Activated CD4-positive, alpha-beta T cell treated with anti-CD3 and anti-CD28 coated beads, Interleukin-2, amount 10 ng/mL, durations not matched to agents 24 days and 14 days (primary cell): Measurements from ENCODE around the gene CACNB4. TPM values are rescaled to one million over a fixed set of nuclear protein-coding genes. Genes with fewer than 3 reads are reported as not detected.

Experiments
- DNase-seq: peaks from one replicate; pipeline ENCODE4 v3.0.0; 2022
- H3K27ac Mint-ChIP-seq: one replicate; pipeline ENCODE4 v1.8.0; 2022; ENCODE audit warnings: mild to moderate bottlenecking, mixed read lengths
- H3K27me3 Mint-ChIP-seq: one replicate; pipeline ENCODE4 v1.8.0; 2022; ENCODE audit warnings: mixed read lengths
- H3K36me3 Mint-ChIP-seq: one replicate; pipeline ENCODE4 v1.8.0; 2022; ENCODE audit warnings: low read depth, mild to moderate bottlenecking, mixed read lengths
- H3K4me1 Mint-ChIP-seq: one replicate; pipeline ENCODE4 v1.8.0; 2021; ENCODE audit warnings: mixed read lengths
- H3K4me3 Mint-ChIP-seq: one replicate; pipeline ENCODE4 v1.8.0; 2022; ENCODE audit warnings: mild to moderate bottlenecking, moderate library complexity, mixed read lengths
- H3K9me3 Mint-ChIP-seq: one replicate; pipeline ENCODE4 v1.8.0; 2021; ENCODE audit warnings: mixed read lengths
- intact Hi-C: fragments of 100-400 bp; cut with micrococcal nuclease; formaldehyde crosslinking; loops from one replicate; pipeline ENCODE4 v1.15.1; 2023
- total RNA-seq: library from RNA; stranded (reverse); gene quantifications from 2 replicates; pipeline ENCODE4 v1.2.3, GENCODE V29; 2022

The CACNB4 gene
- total RNA-seq, 1 donor from 2014 or later: 0.19 TPM

- intact Hi-C loops: no loop called here
- no peak overlapping the region for H3K4me3 Mint-ChIP-seq
- H3K27ac Mint-ChIP-seq: no peak overlapping the region
- DNase-seq: no peak
- peaks cover 2% of the 10 kb centered on the region for H3K4me1 Mint-ChIP-seq
- no peaks in the 10 kb centered on the region for H3K9me3 Mint-ChIP-seq
- H3K36me3 Mint-ChIP-seq: peaks cover 22% of the 10 kb centered on the region
- H3K27me3 Mint-ChIP-seq: no peaks in the 10 kb centered on the region
These were observed 312.8 kb downstream of the CACNB4 start for GRCh38 chr2:151786077-151786476.

- no peak for DNase-seq
- Mint-ChIP-seq H3K9me3 (no peaks in the 10 kb centered on the region), H3K27ac (no peak overlapping the region), H3K4me1 (peaks cover 2% of the 10 kb centered on the region), H3K36me3 (peaks cover 40% of the 10 kb centered on the region), H3K27me3 (no peaks in the 10 kb centered on the region), H3K4me3 (no peak overlapping the region)
- intact Hi-C loops: no loop called here
These were observed 315.7 kb downstream of the CACNB4 start for GRCh38 chr2:151783133-151783520.

Other genes starting within 250 kb of the CACNB4 start
- 16.9 and 22.2 TPM in 2 replicates for gene STAM2, start 76.7 kb upstream of the CACNB4 start, total RNA-seq
- gene FMNL2, start 236.1 kb upstream of the CACNB4 start, total RNA-seq: 13.5 and 14.9 TPM in 2 replicates